ENCODE results near the gene PTPRN2. TPM values are rescaled to one million over a fixed set of nuclear protein-coding genes. Genes with fewer than 3 reads are reported as not detected.

The PTPRN2 gene
- total RNA-seq, 1 experiment from 2014 or later = 0.11 TPM

DNA sequence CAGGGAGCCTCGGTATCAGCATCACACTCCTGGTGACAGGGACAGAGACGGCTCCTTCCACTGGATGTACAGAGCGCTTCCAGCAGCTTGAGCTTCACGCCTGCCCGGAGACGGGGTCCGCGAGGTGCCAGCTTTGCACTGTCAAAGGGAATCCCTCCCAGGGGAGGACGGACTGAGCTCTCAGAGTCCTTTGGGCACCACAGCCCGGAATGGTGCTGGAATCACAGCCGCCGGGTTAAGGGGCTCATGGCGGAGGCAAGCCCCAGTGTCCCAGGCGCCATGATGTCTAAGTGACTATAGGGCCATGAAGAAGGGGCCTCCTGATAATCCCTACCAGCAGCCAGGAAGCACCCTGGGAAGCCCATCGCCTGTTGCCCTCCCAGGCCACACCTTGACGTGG is 41.4 kb downstream of the PTPRN2 start:
- Histone ChIP-seq H3K27me3 (replicated peaks; ENCODE audit: insufficient read depth, low read depth, low read length, poor library complexity) (no peaks in the 10 kb centered on the region), H3K4me3 (ENCODE audit: low read depth, low read length, poor library complexity, severe bottlenecking) (no peak overlapping the region), H3K36me3 (ENCODE audit: insufficient read depth, low read length, poor library complexity, severe bottlenecking) (no peaks in the 10 kb centered on the region), H3K27ac (ENCODE audit: low read depth, low read length, poor library complexity, severe bottlenecking) (no peak overlapping the region), H3K9me3 (ENCODE audit: low read depth, low read length, poor library complexity, severe bottlenecking) (no peaks in the 10 kb centered on the region), H3K4me1 (ENCODE audit: insufficient read depth, low read length, poor library complexity, severe bottlenecking) (no peaks in the 10 kb centered on the region)
- no peak for DNase-seq (ENCODE audit: low spot score)
- ChIA-PET CTCF (no interaction called here), POLR2A (ENCODE audit: low non-redundant PET) (no interaction called here)
- TF ChIP-seq, protein P1, sequence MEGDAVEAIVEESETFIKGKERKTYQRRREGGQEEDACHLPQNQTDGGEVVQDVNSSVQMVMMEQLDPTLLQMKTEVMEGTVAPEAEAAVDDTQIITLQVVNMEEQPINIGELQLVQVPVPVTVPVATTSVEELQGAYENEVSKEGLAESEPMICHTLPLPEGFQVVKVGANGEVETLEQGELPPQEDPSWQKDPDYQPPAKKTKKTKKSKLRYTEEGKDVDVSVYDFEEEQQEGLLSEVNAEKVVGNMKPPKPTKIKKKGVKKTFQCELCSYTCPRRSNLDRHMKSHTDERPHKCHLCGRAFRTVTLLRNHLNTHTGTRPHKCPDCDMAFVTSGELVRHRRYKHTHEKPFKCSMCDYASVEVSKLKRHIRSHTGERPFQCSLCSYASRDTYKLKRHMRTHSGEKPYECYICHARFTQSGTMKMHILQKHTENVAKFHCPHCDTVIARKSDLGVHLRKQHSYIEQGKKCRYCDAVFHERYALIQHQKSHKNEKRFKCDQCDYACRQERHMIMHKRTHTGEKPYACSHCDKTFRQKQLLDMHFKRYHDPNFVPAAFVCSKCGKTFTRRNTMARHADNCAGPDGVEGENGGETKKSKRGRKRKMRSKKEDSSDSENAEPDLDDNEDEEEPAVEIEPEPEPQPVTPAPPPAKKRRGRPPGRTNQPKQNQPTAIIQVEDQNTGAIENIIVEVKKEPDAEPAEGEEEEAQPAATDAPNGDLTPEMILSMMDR (conservative IDR thresholded peaks at IDR 0.05; ENCODE audit: low read depth, low read length) = no peak
- no TSS peak for BruUV-seq (replicated peaks)
- intact Hi-C loops (cut with micrococcal nuclease; ENCODE audit: unreplicated experiment) = no loop called here

DNA sequence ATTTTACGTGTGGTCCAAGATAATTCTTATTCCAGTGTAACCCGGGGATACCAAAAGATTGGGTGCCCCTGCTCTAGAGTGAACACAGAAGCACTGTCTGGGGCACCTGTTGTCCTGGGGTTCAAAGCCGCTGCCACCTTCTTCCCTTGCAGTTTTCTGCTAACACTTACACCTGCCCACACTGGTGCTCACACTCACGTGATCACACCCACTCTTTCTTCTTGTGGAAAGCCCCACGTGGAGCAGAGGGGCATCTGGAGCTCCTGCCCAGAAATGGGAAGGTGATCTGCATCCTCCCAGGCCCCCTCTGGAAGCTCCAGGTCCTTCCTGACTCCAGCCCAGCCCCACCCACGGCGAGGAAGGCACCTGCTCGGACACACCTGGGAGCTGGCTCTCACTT is 42.9 kb downstream of the PTPRN2 start:
- no peaks in the 10 kb centered on the region for H3K36me3 ChIP-seq (ENCODE audit: insufficient read depth, low read length, poor library complexity, severe bottlenecking)
- no peaks in the 10 kb centered on the region for H3K4me1 ChIP-seq (ENCODE audit: insufficient read depth, low read length, poor library complexity, severe bottlenecking)
- H3K27me3 ChIP-seq (replicated peaks; ENCODE audit: insufficient read depth, low read depth, low read length, poor library complexity) = no peaks in the 10 kb centered on the region
- POLR2A ChIA-PET (ENCODE audit: low non-redundant PET) = no interaction called here
- no peak overlapping the region for H3K27ac ChIP-seq (ENCODE audit: low read depth, low read length, poor library complexity, severe bottlenecking)
- DNase-seq (ENCODE audit: low spot score) = no peak
- CTCF ChIA-PET = no interaction called here
- TF ChIP-seq, protein P1 (conservative IDR thresholded peaks at IDR 0.05; ENCODE audit: low read depth, low read length) = no peak
- TF ChIP-seq EZH2 (IDR thresholded peaks at IDR 0.05; ENCODE audit: borderline replicate concordance, low read depth, low read length, poor library complexity, severe bottlenecking) = no peak
- no TSS peak for BruUV-seq (replicated peaks)
- intact Hi-C loops (cut with micrococcal nuclease; ENCODE audit: unreplicated experiment) = no loop called here
- H3K4me3 ChIP-seq (ENCODE audit: low read depth, low read length, poor library complexity, severe bottlenecking) = no peak overlapping the region
- no peaks in the 10 kb centered on the region for H3K9me3 ChIP-seq (ENCODE audit: low read depth, low read length, poor library complexity, severe bottlenecking)

DNA sequence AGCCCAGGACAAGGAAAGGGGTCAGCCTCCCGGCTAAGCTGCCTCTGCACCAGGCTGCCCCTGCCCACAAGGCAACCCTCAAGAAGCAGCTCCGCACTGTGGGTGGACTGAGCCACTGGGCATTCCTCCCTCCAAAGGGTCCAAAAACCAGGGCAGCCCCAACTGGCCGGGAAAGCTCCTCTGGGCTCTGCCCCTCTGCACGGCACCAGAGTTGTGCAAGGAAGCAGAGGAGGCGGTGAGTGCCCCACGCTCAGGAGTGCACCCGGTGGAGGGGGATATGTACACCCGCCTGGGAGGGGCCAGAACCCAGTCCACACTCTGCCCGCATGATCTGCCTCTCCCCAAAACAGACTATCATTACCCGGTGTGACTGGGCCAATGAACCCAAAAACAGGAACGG is 43.8 kb downstream of the PTPRN2 start:
- Histone ChIP-seq H3K4me1 (ENCODE audit: insufficient read depth, low read length, poor library complexity, severe bottlenecking) (no peaks in the 10 kb centered on the region), H3K27me3 (replicated peaks; ENCODE audit: insufficient read depth, low read depth, low read length, poor library complexity) (no peaks in the 10 kb centered on the region), H3K9me3 (ENCODE audit: low read depth, low read length, poor library complexity, severe bottlenecking) (no peaks in the 10 kb centered on the region), H3K27ac (ENCODE audit: low read depth, low read length, poor library complexity, severe bottlenecking) (no peak overlapping the region), H3K36me3 (ENCODE audit: insufficient read depth, low read length, poor library complexity, severe bottlenecking) (no peaks in the 10 kb centered on the region), H3K4me3 (ENCODE audit: low read depth, low read length, poor library complexity, severe bottlenecking) (no peak overlapping the region)
- ChIA-PET POLR2A (ENCODE audit: low non-redundant PET) (no interaction called here), CTCF (no interaction called here)
- TF ChIP-seq, protein P1 (conservative IDR thresholded peaks at IDR 0.05; ENCODE audit: low read depth, low read length) = no peak
- TF ChIP-seq EZH2 (IDR thresholded peaks at IDR 0.05; ENCODE audit: borderline replicate concordance, low read depth, low read length, poor library complexity, severe bottlenecking) = no peak
- intact Hi-C loops (cut with micrococcal nuclease; ENCODE audit: unreplicated experiment) = no loop called here
- DNase-seq (ENCODE audit: low spot score) = no peak
- BruUV-seq (replicated peaks) = no TSS peak

All from A673 (cell line).